AG20443 (cell line): Measurements from ENCODE around the gene LHFPL2.

ENCODE experiments used
- DNase-seq: peaks from one replicate; pipeline ENCODE4 v3.0.0; 2012; ENCODE audit warnings: low spot score, mixed read lengths

The LHFPL2 gene

GRCh38 chr5:78594610-78595457 is 53.7 kb downstream of the LHFPL2 start:
- DNase-seq: peak; percentile 88

- DNase-seq: no peak
Measured at GRCh38 chr5:78594021-78594420, 54.6 kb downstream of the LHFPL2 start.

DNA sequence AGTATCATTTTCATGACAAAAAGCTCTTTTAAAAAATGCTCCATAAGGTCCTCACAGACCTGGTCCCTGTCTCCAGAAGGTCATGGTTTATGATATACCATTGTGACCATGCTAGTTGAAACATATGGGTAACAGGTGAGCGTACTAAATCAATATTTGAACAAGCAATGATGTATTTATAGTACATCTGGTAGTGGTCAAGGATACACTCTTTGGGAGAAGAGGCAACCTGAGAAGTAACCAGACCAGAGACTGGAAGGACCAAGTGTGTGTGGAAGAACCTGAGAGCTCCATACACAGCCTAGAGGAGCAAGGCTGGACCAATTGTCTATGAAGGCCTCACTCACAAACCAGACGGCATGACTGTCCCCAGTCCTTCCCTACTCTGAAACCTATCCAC is 55.1 kb downstream of the LHFPL2 start:
- no peak for DNase-seq

DNA sequence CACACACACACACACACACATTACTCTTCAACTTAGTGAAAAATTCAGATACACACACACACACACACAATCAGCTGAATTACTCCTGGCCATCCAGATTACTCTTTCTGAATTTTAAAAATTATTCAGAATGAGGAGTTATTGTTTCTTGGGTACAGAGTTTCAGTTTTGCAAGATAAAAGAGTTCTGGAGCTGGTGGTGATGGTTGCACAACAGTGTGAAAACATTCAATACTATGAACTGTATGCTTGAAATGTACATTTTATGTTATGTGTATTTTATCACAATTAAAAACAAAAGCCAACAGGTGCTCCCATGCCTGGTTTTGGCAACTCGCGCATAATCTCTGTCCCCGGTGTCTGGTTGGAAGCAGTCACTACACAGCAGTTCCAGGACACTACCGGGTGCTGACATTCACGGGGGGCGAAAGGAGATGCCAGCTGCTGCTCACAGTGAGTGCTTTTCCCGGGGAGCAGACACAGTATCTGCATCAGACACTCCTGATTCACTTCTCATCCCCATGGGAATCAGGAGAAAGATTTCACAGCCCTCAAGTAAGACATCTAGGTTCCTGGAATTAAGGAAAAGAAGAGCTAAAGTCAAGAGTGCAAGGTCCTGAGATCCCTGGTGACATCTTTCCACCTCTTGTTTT is 55.7 kb downstream of the LHFPL2 start:
- no peak for DNase-seq

DNA sequence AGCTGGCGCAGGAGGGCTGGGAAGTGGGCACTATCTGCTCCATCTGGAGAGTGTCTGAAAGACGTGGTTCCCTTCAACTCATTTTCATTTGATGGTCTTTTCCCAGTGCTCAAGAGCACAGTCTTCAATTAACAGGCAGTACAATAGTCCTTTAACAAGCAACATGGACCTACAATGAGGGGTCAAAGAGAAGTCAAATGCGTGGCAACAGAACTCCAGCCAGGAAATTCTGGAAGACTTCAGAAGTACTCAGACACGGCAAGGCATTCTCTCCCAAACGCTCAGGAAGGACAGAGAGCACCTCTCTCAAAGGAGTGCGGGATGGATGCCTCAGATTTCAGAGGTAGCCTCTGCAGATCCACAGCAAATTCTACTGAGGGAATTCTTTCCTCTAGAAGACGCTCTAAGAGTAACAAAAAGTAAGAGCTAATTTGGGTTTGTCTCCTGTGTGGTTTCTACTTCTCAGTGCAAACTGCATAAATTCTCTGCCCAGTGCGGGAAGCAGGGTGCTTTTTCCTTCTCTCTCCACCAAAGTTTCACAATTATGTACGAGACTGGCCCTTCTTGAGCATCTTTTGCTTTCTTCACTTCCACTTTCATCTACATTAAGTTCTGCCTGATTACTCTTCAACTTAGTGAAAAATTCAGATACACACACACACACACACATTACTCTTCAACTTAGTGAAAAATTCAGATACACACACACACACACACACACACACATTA is 56.4 kb downstream of the LHFPL2 start:
- DNase-seq: no peak

GRCh38 chr5:78591138-78591612 is 57.4 kb downstream of the LHFPL2 start:
- DNase-seq: peak; percentile 64

DNA sequence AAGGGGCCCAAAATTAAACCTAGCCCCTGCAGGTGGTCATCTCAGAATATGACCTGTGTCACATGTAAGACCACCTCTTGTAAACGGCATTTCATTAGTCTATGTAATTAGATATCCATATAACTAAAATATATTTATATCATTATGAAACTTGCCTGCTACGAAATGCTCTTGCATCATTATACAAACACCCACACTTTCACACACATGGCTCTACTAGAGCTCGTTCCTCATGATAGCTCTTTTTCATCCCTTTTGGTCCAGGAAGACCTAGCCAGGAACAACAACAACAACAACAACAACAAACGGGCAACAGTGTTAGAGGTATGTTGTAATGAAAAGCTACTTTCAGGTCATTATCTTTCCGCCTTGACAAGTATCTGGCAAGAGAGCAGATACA is 58.6 kb downstream of the LHFPL2 start:
- DNase-seq: no peak

- no peak for DNase-seq
Measured at GRCh38 chr5:78588507-78588906, 60.1 kb downstream of the LHFPL2 start.

- DNase-seq: no peak
Measured at GRCh38 chr5:78587775-78588291, 60.7 kb downstream of the LHFPL2 start.

DNA sequence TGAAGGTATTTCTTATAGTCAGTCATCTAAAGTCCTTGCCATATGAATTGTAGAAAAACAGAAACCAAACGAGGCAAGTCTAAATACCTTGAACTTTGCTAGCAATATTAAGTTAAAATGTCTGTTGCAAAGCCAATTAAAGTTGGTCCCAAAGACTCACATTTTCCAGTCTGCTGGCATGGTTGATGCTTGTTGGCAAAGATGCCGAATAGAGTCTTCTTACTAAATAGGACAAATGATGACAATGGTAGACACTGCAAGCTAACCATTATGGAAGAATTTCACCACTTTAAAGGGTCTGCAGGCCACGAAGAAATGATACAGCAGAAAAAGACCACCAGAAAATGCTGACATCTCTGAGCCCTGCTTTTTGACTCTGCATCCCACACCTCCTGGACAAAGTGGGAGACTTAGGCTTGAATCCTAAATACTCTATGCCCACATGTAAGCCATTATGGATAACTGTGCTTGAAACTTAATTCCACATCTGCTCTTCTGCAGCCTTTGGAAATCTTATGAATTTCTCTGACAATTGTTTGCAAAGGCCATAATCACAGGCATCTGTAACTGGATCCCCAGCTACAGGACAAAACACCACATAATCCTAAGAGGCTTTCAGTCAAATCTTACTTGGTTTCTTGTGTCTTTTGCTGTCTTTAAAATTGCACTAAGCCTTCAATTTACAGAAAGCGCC is 61.3 kb downstream of the LHFPL2 start:
- no peak for DNase-seq

DNA sequence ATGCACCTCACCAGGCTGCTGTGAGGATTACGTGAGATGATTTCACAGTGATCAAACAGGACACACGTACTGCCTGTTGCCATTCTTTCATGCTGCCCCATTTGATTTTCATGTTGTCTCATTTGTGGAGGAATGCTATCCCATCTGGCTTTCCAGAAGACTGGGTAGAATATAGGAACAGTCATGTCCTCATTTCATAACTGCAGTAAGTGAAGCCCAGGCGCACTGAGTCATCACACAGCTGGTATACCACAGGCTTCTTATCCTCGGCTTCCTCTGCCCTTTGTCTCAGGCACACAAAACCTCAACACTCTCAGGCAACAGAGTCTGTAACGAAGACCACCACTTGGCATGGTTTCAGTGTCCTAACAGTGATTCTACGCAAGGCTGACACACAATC is 62.3 kb downstream of the LHFPL2 start:
- DNase-seq: peak; percentile 90

DNA sequence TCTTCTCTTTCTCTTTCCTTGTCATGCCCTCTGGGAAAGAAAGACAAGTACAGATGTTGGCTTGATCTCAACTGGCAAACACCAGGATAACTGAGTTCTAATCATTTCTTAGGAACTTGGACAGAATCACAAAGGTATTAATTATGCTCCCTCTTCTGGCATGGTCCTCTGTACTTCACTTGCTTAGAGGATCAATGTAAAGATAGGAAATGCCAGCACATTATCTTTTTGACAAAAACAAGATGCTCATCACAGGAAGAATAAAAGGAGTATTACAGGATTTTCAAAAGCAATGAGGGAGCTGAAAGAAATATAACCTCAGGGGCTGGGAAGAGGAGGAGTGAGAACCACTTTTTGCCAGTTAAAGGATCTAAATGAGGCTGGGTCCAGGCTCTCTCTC is 70.6 kb downstream of the LHFPL2 start:
- no peak for DNase-seq

DNA sequence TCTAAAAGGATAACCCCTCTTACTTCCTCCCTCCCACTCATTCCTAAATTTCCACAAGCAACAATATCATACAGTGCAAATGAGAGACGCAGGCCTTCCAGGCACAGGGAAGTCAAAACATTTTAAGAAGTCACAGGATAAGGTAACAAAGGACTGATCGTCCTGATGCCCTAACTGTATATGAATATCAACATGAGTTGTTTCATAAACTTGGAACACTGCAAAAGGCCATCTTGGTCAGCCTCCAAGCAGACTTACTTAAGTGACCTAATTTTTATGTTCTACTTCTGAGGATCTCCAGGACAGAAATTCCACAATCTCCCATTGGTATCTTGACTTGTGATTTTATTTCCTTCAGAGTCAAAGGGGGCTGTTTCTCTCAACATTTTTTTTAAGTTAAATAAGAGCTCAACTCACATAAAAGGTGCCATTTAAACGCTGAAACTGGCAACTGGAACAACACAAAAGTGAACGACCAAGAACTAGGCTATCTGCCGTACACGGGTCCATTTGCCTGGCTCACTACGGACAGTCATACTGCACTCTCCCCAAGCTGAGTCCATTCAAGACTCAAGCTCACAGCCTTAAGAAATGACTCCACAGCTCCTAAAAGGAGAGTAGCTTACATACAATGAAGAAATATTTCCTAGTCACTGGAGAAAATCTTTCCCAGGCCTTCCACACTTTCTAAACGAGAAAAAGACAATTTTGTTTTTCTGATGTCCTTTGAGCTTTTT is 71.3 kb downstream of the LHFPL2 start:
- no peak for DNase-seq

- no peak for DNase-seq
Measured at GRCh38 chr5:78576376-78576775, 72.2 kb downstream of the LHFPL2 start.

DNA sequence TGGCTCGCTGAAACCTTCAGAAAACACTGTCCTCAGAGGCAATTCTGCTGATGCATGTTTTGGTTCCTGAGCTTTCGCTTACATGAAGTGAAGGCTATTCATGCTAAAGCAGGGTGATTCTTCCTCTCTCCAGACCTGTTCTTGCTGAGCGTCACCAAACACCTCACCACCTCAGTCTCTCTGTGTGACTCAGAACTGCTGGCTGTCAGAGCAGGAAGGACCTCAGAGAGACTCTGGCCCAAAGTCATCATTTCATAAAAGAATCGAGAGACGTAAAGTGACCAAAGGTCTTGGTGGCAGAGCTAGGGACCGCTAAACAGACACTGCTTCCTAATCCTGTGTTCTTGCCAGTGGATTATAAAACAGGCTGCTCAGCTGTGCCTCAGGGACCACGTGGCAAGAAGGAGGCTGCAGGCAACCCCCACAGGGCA is 73.8 kb downstream of the LHFPL2 start:
- DNase-seq: no peak

DNA sequence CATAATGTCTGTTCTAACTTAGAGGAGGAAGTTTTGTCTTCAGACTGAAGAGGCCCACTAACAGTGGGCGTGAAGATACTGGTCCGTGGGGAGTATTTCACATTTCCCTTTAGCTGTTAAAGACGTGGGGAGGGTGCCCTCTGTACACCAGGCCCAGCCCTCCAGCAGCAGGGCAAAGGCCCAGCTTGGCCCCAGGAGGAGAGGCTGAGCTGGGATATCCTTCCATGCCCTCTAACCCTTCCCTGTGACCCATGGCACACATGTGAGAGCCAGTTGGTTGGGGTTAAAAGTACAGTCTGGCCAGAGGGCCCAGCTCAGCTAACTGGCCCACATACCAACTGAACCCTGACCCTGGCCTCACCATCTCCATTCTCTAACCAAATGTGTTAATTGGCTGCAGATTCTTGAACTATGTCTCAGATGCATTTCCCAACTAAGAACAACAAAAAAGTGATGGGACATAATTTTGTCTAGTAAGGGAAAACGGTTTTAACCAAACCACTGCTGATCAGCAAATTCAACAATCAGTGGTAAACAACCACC is 74.4 kb downstream of the LHFPL2 start:
- DNase-seq: no peak

DNA sequence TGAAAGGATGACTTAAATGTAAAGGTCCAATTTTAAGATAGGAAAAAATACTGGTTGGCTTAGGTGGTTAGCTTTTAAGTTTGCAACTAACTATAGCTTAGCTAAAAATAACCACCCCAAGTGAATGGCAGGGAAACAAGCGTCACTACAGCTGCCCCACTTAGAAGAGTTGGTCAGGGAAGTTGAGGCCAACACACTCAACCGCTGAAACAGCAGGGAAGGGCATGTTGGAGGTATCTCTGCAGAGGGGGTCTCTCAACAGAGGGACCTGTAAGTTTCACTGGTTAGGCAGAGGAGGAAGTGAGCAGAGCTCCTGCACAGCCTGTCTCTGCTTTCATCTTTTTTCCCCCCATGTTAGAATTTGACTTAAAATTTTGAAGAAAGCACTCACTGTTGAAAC is 75.3 kb downstream of the LHFPL2 start:
- DNase-seq: no peak

DNA sequence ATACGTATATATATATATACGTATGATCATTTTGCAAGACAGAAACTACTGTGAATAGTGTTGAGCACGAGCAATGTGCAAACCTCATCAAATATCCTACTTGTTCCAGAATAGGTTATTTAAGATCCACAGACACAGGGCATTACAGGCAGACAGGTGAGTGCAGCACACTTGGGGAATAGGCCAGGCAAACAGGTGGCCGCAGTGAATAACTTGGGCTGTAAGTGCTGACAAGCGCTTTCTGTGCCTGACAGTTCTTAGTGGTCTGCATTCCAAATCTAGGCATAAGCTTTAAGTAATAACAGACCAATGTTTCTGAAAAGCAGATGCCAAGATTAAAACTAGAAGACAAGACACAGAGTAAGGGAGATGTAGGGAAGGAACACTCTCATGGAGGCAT is 77.9 kb downstream of the LHFPL2 start:
- no peak for DNase-seq

DNA sequence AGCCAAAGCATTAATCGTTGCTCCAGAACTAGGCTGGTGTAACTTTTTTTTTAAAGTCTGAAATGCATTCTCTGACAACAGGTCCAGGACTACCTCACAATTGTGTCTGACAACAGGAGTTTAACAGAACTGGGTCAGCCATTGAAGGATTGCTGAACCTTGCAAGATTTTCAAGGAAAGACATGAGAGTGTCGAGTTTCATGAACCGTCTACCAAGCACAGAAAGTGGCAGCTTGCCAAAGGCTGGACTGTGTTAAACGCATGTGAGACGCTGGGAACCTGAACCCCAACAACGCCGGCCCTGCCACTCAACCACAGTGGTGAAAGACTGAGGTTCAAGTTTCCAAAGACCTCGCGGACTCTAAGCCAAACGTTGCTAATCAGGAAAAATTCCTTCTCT is 79.1 kb downstream of the LHFPL2 start:
- no peak for DNase-seq

DNA sequence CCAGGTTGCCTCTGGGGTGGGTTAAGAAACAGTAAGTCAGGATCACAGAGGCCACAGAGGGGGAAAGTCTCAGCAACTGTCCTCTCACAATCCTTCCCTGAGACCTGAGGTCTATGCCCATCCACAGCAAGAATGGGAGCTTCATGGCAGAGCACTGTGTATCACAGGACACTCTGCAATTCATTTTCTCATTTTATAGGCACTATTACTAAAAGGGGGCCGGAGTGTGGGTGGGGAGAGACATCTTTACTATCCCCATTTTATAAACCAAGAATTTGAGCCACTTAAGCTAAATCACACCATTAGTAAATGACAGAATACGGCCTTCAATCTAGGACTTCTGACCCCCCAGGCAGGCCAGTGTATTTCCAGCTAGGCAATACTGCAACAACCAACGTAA is 79.9 kb downstream of the LHFPL2 start:
- no peak for DNase-seq

DNA sequence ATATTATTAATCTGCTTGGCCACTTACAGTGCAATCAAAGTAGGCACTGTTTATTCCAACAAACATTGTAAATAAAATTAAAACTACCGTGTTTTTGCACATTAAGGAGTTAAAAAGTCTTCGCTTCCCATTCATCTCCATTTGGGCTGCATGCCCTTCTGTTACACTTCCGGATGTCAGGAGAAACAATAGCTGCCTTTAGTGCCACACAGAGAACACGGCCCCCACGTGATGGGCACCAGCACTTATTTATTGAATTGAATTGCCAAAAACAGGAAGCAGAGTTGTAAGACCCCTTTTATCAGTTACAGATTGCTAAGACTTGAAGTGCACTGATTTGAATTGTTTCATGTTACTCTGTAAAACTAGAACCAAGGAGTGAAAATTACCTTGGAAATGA is 80.4 kb downstream of the LHFPL2 start:
- no peak for DNase-seq
